Testis (tissue), 2 donors: ENCODE results near the gene ULBP2.

Experiments
- POLR2A ChIP-seq: fragments of 450-650 bp; IDR thresholded peaks from one replicate; pipeline ENCODE4 v1.6.1; 2017; ENCODE audit warnings: antibody characterized with exemption, mild to moderate bottlenecking, moderate library complexity
- TF ChIP-seq, protein P1 (sequence below), 3 experiments: fragments of 450-650 bp in 2 of 3; fragments of 200-600 bp in 1 of 3; sonication (generic) in 1 of 3; IDR thresholded peaks; one replicate each; pipeline ENCODE4 v1.5.1; 2016 to 2019; ENCODE audit warnings: antibody characterized with exemption in 3 of 3, mild to moderate bottlenecking in 2 of 3, moderate library complexity in 1 of 3

DNA sequence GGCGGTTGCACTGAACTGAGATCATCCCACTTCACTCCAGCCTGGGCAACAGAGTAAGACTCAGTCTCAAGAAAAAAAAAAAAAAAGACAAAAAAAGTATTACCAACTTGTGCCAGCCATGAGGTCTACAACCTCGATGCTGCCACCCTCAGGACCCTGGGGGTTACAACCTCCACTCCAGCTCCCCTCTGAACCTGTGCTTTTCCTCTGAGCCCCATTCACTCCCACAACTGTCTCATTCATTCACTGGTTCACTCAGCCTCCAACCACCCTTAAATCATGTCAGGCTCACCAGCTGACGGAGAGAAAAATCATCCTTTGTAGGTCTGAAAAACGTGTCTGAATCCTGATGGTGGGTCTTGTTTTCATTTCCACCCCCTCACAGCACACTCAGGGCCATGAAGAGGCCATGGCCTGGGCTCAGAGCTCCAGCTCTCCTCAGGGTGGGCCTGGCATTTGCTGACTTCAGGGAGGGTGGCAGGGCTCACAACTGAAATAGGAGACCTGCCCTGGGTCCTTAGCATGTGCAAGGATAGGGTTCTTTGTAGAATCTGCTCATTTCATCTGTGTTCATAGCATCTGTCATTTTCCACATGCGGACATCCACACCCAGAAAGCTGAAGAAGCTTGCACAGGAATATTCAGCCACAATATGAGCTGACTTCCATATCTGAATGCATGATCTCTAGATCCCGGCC, 20.1 kb downstream of the ULBP2 start:
- TF ChIP-seq, protein P1, sequence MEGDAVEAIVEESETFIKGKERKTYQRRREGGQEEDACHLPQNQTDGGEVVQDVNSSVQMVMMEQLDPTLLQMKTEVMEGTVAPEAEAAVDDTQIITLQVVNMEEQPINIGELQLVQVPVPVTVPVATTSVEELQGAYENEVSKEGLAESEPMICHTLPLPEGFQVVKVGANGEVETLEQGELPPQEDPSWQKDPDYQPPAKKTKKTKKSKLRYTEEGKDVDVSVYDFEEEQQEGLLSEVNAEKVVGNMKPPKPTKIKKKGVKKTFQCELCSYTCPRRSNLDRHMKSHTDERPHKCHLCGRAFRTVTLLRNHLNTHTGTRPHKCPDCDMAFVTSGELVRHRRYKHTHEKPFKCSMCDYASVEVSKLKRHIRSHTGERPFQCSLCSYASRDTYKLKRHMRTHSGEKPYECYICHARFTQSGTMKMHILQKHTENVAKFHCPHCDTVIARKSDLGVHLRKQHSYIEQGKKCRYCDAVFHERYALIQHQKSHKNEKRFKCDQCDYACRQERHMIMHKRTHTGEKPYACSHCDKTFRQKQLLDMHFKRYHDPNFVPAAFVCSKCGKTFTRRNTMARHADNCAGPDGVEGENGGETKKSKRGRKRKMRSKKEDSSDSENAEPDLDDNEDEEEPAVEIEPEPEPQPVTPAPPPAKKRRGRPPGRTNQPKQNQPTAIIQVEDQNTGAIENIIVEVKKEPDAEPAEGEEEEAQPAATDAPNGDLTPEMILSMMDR (IDR thresholded peaks at IDR 0.05): no peak
- TF ChIP-seq POLR2A: no peak
